ENCODE measurements around the gene OR52D1. TPM values are rescaled to one million over a fixed set of nuclear protein-coding genes. Genes with fewer than 3 reads are reported as not detected.

Gene OR52D1
- total RNA-seq (2022; extraction: Qiagen RNA extraction), result not detected in 5 replicates

GRCh38 chr11:5488385-5488784 lies at the start of gene OR52D1:
Gene OR52D1 (plus strand): TSS chr11:5488685. CDS start chr11:5488707, 22 bp downstream.

GRCh38 chr11:5441414-5441813 lies 47.1 kb upstream of the OR52D1 start, which contains the start of gene OR51I1:
Gene OR51I1 (minus strand): TSS chr11:5441514. CDS start chr11:5441514, 0 bp downstream.

GRCh38 chr11:5449023-5449422 lies 39.5 kb upstream of the OR52D1 start, which contains the start of gene OR51I2:
Gene OR51I2 (plus strand): TSS chr11:5449323. CDS start chr11:5453489, 4,166 bp downstream.

GRCh38 chr11:5509803-5510202 lies 21.3 kb downstream of the OR52D1 start, which contains the start of gene UBQLN3:
Gene UBQLN3 (minus strand): TSS chr11:5509957. CDS start chr11:5509558, 399 bp downstream.

GRCh38 chr11:5516599-5516998 lies 28.1 kb downstream of the OR52D1 start, which contains the start of gene UBQLNL:
Gene UBQLNL (minus strand): TSS chr11:5516699. CDS start chr11:5516441, 258 bp downstream.

Other genes with a start within 250 kb of the OR52D1 start
- not detected in 5 replicates for gene HBG1, start 238.8 kb upstream of the OR52D1 start, total RNA-seq (2022; extraction: Qiagen RNA extraction)
- not detected in 5 replicates for gene HBG2, start 233.9 kb upstream of the OR52D1 start, total RNA-seq (2022; extraction: Qiagen RNA extraction)
- gene HBE1, start 218.7 kb upstream of the OR52D1 start, total RNA-seq (2022; extraction: Qiagen RNA extraction), result 0.16 TPM in 1 of 5 replicates, not detected in the others
- gene OR51B4, start 186.7 kb upstream of the OR52D1 start, total RNA-seq (2022; extraction: Qiagen RNA extraction), result not detected in 5 replicates
- not detected in 5 replicates for gene OR51B2, start 164.4 kb upstream of the OR52D1 start, total RNA-seq (2022; extraction: Qiagen RNA extraction)
- gene OR51B5, start 145.2 kb upstream of the OR52D1 start, total RNA-seq (2022; extraction: Qiagen RNA extraction), result not detected in 5 replicates
- not detected in 5 replicates for gene OR51B6, start 137.2 kb upstream of the OR52D1 start, total RNA-seq (2022; extraction: Qiagen RNA extraction)
- not detected in 5 replicates for gene OR51M1, start 104.9 kb upstream of the OR52D1 start, total RNA-seq (2022; extraction: Qiagen RNA extraction)
- gene OR51Q1, start 66.6 kb upstream of the OR52D1 start, total RNA-seq (2022; extraction: Qiagen RNA extraction), result not detected in 5 replicates
- not detected in 5 replicates for gene OR51I1, start 47.2 kb upstream of the OR52D1 start, total RNA-seq (2022; extraction: Qiagen RNA extraction)
- not detected in 5 replicates for gene OR51I2, start 39.4 kb upstream of the OR52D1 start, total RNA-seq (2022; extraction: Qiagen RNA extraction)
- not detected in 5 replicates for gene UBQLN3, start 21.3 kb downstream of the OR52D1 start, total RNA-seq (2022; extraction: Qiagen RNA extraction)
- gene UBQLNL, start 28.0 kb downstream of the OR52D1 start, total RNA-seq (2022; extraction: Qiagen RNA extraction), result not detected in 5 replicates
- not detected in 5 replicates for gene OR52H1, start 59.9 kb downstream of the OR52D1 start, total RNA-seq (2022; extraction: Qiagen RNA extraction)
- not detected in 5 replicates for gene OR52B6, start 92.2 kb downstream of the OR52D1 start, total RNA-seq (2022; extraction: Qiagen RNA extraction)
- 6.3 to 10.1 TPM (median 8.4 TPM) in 5 replicates for gene TRIM6, start 108.0 kb downstream of the OR52D1 start, total RNA-seq (2022; extraction: Qiagen RNA extraction)
- 2.6 to 4.0 TPM (median 3.2 TPM) in 5 replicates for gene TRIM34, start 136.3 kb downstream of the OR52D1 start, total RNA-seq (2022; extraction: Qiagen RNA extraction)
- 8.9 to 12.4 TPM (median 9.6 TPM) in 5 replicates for gene TRIM5, start 196.4 kb downstream of the OR52D1 start, total RNA-seq (2022; extraction: Qiagen RNA extraction)
- 0.61 to 1.2 TPM (median 0.67 TPM) in 5 replicates for gene TRIM22, start 201.1 kb downstream of the OR52D1 start, total RNA-seq (2022; extraction: Qiagen RNA extraction)
- gene OR56B1, start 247.8 kb downstream of the OR52D1 start, total RNA-seq (2022; extraction: Qiagen RNA extraction), result not detected in 5 replicates

Data from A549 treated with Hydrocortisone at 1 μM for 4 hours (cell line).